Fibroblast of lung (primary cell): ENCODE data around the gene CDC23.

Experiments used
- CTCF ChIP-seq, 2 donors: IDR thresholded peaks in 1 of 2; conservative IDR thresholded peaks in 1 of 2; 1 replicate in 1 of 2; 2 replicates in 1 of 2; pipeline ENCODE4 v1.5.1; 2011 to 2012; ENCODE audit warnings: low read length in 2 of 2, control low read depth in 1 of 2, inconsistent platforms in 1 of 2, low read depth in 1 of 2, mild to moderate bottlenecking in 1 of 2
- EZH2 ChIP-seq: IDR thresholded peaks from 2 replicates; pipeline ENCODE4 v1.5.1; 2012; ENCODE audit warnings: low read length, control low read depth, mild to moderate bottlenecking; ENCODE audit errors: missing control alignments

GRCh38 chr5:138212828-138213160, 329 bp downstream of the CDC23 start:
- TF ChIP-seq CTCF (conservative IDR thresholded peaks at IDR 0.05 in 1 of 2, IDR thresholded peaks at IDR 0.05 in 1 of 2; ENCODE audit: low read depth in 1 of 2, low read length in 2 of 2): no peak
- TF ChIP-seq EZH2: no peak
